HEK293T (cell line): ENCODE measurements around the gene IFFO2.
A peak's percentile ranks its signal among the peaks of the same experiment; 100 is the strongest.

Experiments
- CTCF ChIA-PET: fragments of 350-600 bp; formaldehyde crosslinking; extraction: SDS; loops from one replicate; lab custom pipeline; 2021; ENCODE audit warnings: antibody characterized with exemption, inconsistent platforms; lab: Yijun Ruan, JAX
- POLR2A ChIA-PET: fragments of 350-600 bp; formaldehyde crosslinking; extraction: SDS; loops from one replicate; lab custom pipeline; 2020; ENCODE audit warnings: antibody characterized with exemption, inconsistent platforms; lab: Yijun Ruan, JAX
- DNase-seq: peaks from one replicate; pipeline ENCODE4 v3.0.0; 2012; ENCODE audit warnings: mixed read lengths; ENCODE audit errors: extremely low spot score
- ARNT ChIP-seq: fragments of 450-650 bp; IDR thresholded peaks from 2 replicates; pipeline ENCODE4 v1.6.1; 2017; ENCODE audit warnings: mild to moderate bottlenecking
- BHLHE40 ChIP-seq: fragments of 450-650 bp; IDR thresholded peaks from 2 replicates; pipeline ENCODE4 v1.6.1; 2016; ENCODE audit warnings: mild to moderate bottlenecking, moderate library complexity, borderline replicate concordance
- CTBP1 ChIP-seq: fragments of 450-650 bp; IDR thresholded peaks from 2 replicates; pipeline ENCODE4 v1.6.1; 2016; ENCODE audit warnings: borderline replicate concordance
- ELF4 ChIP-seq: fragments of 450-650 bp; IDR thresholded peaks from 2 replicates; pipeline ENCODE4 v1.6.1; 2017; ENCODE audit warnings: antibody characterized with exemption
- FOXA1 ChIP-seq: fragments of 450-650 bp; IDR thresholded peaks from 2 replicates; pipeline ENCODE4 v1.6.1; 2016; ENCODE audit warnings: mild to moderate bottlenecking
- FOXK2 ChIP-seq: fragments of 450-650 bp; IDR thresholded peaks from 2 replicates; pipeline ENCODE4 v1.6.1; 2016; ENCODE audit warnings: mild to moderate bottlenecking
- FOXM1 ChIP-seq: fragments of 450-650 bp; IDR thresholded peaks from 2 replicates; pipeline ENCODE4 v1.6.1; 2017; ENCODE audit warnings: mild to moderate bottlenecking, borderline replicate concordance
- HDGF ChIP-seq: fragments of 450-650 bp; IDR thresholded peaks from 2 replicates; pipeline ENCODE4 v1.6.1; 2017; ENCODE audit warnings: antibody characterized with exemption, borderline replicate concordance
- L3MBTL2 ChIP-seq: fragments of 450-650 bp; conservative IDR thresholded peaks from 2 replicates; pipeline ENCODE4 v1.6.1; 2016; ENCODE audit warnings: mild to moderate bottlenecking
- LEF1 ChIP-seq: fragments of 450-650 bp; IDR thresholded peaks from 2 replicates; pipeline ENCODE4 v1.6.1; 2017; ENCODE audit warnings: mild to moderate bottlenecking, borderline replicate concordance
- NFRKB ChIP-seq: fragments of 450-650 bp; IDR thresholded peaks from 2 replicates; pipeline ENCODE4 v1.6.1; 2016; ENCODE audit warnings: mild to moderate bottlenecking, moderate library complexity
- PKNOX1 ChIP-seq: fragments of 450-650 bp; IDR thresholded peaks from 2 replicates; pipeline ENCODE4 v1.6.1; 2016
- SP1 ChIP-seq: fragments of 450-650 bp; IDR thresholded peaks from 2 replicates; pipeline ENCODE4 v1.6.1; 2017
- SUZ12 ChIP-seq: fragments of 450-650 bp; IDR thresholded peaks from 2 replicates; pipeline ENCODE4 v1.6.1; 2016; ENCODE audit warnings: mild to moderate bottlenecking
- TARDBP ChIP-seq: fragments of 450-650 bp; IDR thresholded peaks from 2 replicates; pipeline ENCODE4 v1.6.1; 2016
- ZNF384 ChIP-seq: fragments of 450-650 bp; IDR thresholded peaks from 2 replicates; pipeline ENCODE4 v1.6.1; 2016

The IFFO2 gene

GRCh38 chr1:18903291-18903756 is 53.2 kb downstream of the IFFO2 start:
- no peak for DNase-seq
- ChIA-PET POLR2A (interaction anchor here (0.8 to 1.3 kb wide), 10 partner anchors 10 to 200 kb away, joined by 3 to 4 read pairs (median 3); no protein-coding TSS in a partner anchor), CTCF (interaction anchor here (1.2 to 1.8 kb wide), 2 partner anchors 10 to 19 kb away, joined by 6 to 13 read pairs; no protein-coding TSS in a partner anchor)
- TF ChIP-seq FOXK2 (no peak), FOXM1 (no peak), ARNT (no peak), ELF4 (no peak), NFRKB (no peak), SUZ12 (no peak)

GRCh38 chr1:18902523-18903290 is 53.8 kb downstream of the IFFO2 start, which contains the start of gene ALDH4A1:
Gene ALDH4A1 (minus strand): TSS chr1:18902555. CDS start chr1:18902523, 32 bp downstream.
- CTCF ChIA-PET: interaction anchor here (1.2 to 1.8 kb wide), 2 partner anchors 10 to 18 kb away, joined by 6 to 13 read pairs; no protein-coding TSS in a partner anchor
- POLR2A ChIA-PET: interaction anchor here (0.6 to 1.3 kb wide), 13 partner anchors 9 to 201 kb away, joined by 3 to 4 read pairs (median 3); no protein-coding TSS in a partner anchor

GRCh38 chr1:18901952-18902522 is 54.4 kb downstream of the IFFO2 start:
- TF ChIP-seq ZNF384: no peak
- no peak for TF ChIP-seq ARNT
- DNase-seq: peak; percentile 25
- POLR2A ChIA-PET: interaction anchor here (0.6 to 1.3 kb wide), 8 partner anchors 9 to 202 kb away, joined by 3 to 4 read pairs (median 4); no protein-coding TSS in a partner anchor
- CTCF ChIA-PET: interaction anchor here (1.8 kb wide), 1 partner anchor 11 kb away, joined by 13 read pairs; no protein-coding TSS in a partner anchor

More at GRCh38 chr1:18902523-18903290, 53.8 kb downstream of the IFFO2 start, which contains the start of gene ALDH4A1:
- TF ChIP-seq TARDBP (no peak), FOXM1 (peak; percentile 12; the same call in 1 of the 2 replicates), PKNOX1 (peak; percentile 89), ZNF384 (no peak), NFRKB (no peak), BHLHE40 (peak; percentile 92), L3MBTL2 (peak; percentile 96)
- peak; percentile 97 for DNase-seq

GRCh38 chr1:18901147-18901951 is 55.1 kb downstream of the IFFO2 start:
- CTCF ChIA-PET: interaction anchor here (0.6 to 1.8 kb wide), 4 partner anchors 12 to 227 kb away, joined by 3 to 13 read pairs (median 6); no protein-coding TSS in a partner anchor
- POLR2A ChIA-PET: no interaction called here

GRCh38 chr1:18900303-18900841 is 56.1 kb downstream of the IFFO2 start:
- TF ChIP-seq LEF1: no peak
- no peak for TF ChIP-seq PKNOX1
- no peak for TF ChIP-seq FOXA1
- DNase-seq: no peak
- CTCF ChIA-PET: interaction anchor here (0.6 to 1.7 kb wide), 3 partner anchors 13 to 226 kb away, joined by 3 to 6 read pairs (median 5); no protein-coding TSS in a partner anchor
- POLR2A ChIA-PET: no interaction called here

More at GRCh38 chr1:18901147-18901951, 55.1 kb downstream of the IFFO2 start:
- no peak for DNase-seq
- TF ChIP-seq HDGF (no peak), FOXM1 (no peak), SUZ12 (no peak), ZNF384 (no peak), FOXA1 (no peak), ELF4 (no peak), CTBP1 (no peak)

GRCh38 chr1:18899363-18900049 is 57.0 kb downstream of the IFFO2 start:
- no peak for DNase-seq
- POLR2A ChIA-PET: no interaction called here
- CTCF ChIA-PET: interaction anchor here (1.7 kb wide), 1 partner anchor 14 kb away, joined by 5 read pairs; no protein-coding TSS in a partner anchor
- TF ChIP-seq SP1: no peak
- no peak for TF ChIP-seq BHLHE40
- TF ChIP-seq FOXA1: no peak
- no peak for TF ChIP-seq ELF4
- TF ChIP-seq SUZ12: no peak
- TF ChIP-seq TARDBP: no peak
- TF ChIP-seq HDGF: no peak
- TF ChIP-seq FOXK2: no peak
- no peak for TF ChIP-seq LEF1
